Erythroblast (primary cell): Measurements from ENCODE around the gene CDKL1.

Source experiments
- GATA1 ChIP-seq: IDR thresholded peaks from 2 replicates; pipeline ENCODE4 v1.6.1; 2011; ENCODE audit warnings: low read depth, mild to moderate bottlenecking, control low read depth, low read length, moderate library complexity
- POLR2A ChIP-seq: IDR thresholded peaks from 2 replicates; pipeline ENCODE4 v1.6.1; 2011; ENCODE audit warnings: mild to moderate bottlenecking, low read length

DNA sequence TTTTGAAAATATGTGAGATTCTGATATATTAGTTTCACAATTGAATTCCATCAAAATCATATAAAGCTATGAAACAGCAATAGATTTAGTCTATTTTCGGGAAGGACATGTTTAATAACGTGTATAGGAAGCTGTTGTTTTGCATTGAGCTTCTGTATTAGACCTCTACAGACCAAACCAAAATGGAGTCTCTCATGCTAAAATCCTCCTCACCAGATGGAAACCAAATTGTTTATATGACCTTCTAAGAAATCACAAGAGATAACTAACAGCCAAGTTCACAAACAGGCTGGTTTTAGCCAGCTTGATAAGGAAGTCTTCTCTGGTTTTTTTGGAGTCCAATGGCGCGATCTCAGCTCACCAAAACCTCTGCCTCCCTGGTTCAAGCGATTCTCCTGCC lies 108.5 kb downstream of the CDKL1 start:
- TF ChIP-seq POLR2A (no peak), GATA1 (no peak)
